PFSK-1 (cell line): Measurements from ENCODE around the gene NRSN2.

Source experiments
- FOXP2 ChIP-seq: optimal IDR thresholded peaks from 2 replicates; pipeline ENCODE3; 2011; ENCODE audit warnings: borderline replicate concordance, control low read depth, inconsistent platforms; ENCODE audit not compliant: insufficient read depth; ENCODE audit errors: extremely low read length, extremely low read depth
- POLR2AphosphoS5 ChIP-seq: IDR thresholded peaks from 2 replicates; pipeline ENCODE4 v1.6.1; 2012; ENCODE audit warnings: low read depth, mild to moderate bottlenecking, control low read depth, low read length, moderate library complexity
- REST ChIP-seq, 2 experiments: IDR thresholded peaks; 2 replicates each; pipeline versions ENCODE4 v1.6.1 to v1.8.0; 2011 to 2012; ENCODE audit warnings: low read depth in 2 of 2, low read length in 2 of 2, control low read depth in 1 of 2, inconsistent platforms in 1 of 2, mild to moderate bottlenecking in 1 of 2, moderate library complexity in 1 of 2; ENCODE audit not compliant: insufficient read depth in 1 of 2
- SIN3A ChIP-seq: IDR thresholded peaks from 2 replicates; pipeline ENCODE4 v1.6.1; 2012; ENCODE audit warnings: mild to moderate bottlenecking, low read length, moderate library complexity, borderline replicate concordance; ENCODE audit not compliant: insufficient read depth
- TAF1 ChIP-seq: IDR thresholded peaks from 2 replicates; pipeline ENCODE4 v1.6.1; 2012; ENCODE audit warnings: low read length, control low read depth, borderline replicate concordance; ENCODE audit not compliant: insufficient read depth

NRSN2 gene

DNA sequence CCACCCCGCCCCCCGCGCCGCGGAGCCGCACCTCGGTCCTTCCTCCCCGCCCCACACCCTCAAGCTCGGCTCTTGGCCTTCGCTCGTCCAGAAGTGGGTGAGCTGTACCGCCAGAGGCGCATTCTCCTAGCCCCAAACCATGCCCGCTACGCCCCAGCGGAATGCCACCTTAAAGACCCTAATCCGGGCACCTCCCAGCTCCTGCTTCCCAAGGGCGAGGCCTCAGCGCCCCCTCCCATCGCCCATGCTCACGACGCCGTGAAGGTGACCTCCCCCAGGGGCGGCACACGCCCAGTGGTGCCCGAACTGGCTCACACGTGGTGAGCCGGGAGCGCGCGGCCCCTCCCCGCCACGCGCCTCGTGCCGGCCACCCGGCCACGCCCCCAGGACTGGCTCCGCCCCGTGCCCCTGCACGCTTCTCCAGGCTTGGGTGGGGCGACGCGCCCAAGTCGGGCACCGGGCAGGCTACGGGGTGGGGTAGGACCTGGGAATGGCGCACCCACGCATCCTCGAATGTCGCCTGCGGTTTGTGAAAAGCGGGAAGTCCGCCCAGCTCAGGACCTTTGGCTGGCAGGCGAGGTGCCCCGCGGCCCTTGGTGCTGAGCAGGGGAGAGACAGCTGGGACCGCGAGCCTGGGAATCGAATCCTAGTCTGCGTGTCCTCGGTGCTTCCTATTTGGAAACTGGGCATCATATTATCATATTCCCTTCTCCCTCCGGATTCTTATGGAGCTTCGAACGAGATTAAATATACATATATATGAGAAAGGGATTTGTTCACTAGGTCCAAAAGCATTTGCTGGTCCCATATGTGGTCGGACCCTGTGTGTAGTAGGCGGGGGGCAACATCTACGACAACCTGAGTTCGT is 22.5 kb upstream of the NRSN2 start:
- TF ChIP-seq REST (IDR thresholded peaks at IDR 0.05; ENCODE audit: insufficient read depth in 1 of 2, low read depth in 2 of 2, low read length in 2 of 2) = no peak
- peak; percentile 37; the same call in 1 of the 2 replicates for TF ChIP-seq TAF1
- peak; percentile 86; the same call in 1 of the 2 replicates for TF ChIP-seq SIN3A
- TF ChIP-seq POLR2AphosphoS5 = peak; percentile 67; the same call in 1 of the 2 replicates
- peak; percentile 89 for TF ChIP-seq FOXP2

DNA sequence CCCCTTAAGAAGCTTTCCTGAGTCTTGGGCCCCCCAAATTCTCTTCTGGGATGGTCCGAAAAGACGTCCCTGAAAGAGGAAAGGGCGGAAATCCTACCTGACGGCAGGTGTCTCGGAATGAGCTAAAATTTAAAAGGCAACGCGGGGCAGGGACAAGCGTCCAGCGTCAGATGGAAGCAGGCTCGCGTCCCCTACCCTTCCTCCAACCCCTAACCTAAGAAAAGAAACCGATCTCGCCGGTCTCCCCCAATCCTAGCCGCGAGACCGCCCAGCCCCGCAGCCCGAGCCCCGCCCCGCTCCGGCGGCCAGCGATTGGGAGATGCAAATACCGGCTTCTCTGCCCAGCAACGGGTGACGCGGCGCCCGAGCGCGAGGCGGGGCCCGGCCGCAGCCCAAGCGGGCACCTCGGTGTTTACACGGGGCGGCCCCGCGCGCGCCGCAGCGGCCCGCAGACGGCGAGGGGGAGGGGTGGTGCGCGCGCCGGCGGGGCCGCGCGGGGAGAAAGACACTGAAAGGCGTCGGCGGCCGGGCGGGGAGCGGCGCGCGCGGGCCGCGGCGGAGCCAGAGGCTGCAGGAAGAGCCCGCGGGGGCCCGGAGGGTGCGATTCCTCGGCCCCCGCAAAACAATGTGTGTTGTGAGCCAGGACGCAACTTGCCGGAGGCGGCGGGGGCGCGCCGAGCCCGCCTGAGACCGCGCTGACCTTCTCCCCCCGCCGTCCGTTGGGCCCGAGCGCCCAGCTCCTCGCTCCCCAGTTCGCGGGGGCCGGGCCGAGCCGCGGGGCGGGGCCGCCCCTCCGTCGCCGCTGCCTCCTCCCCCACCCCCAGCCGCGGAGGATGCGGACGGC is 21.6 kb upstream of the NRSN2 start, which contains the start of gene SOX12:
Gene SOX12 (plus strand): TSS at position 508 of the 844 bp plus-strand sequence. CDS start 373 bp downstream, outside the sequence.
- TF ChIP-seq TAF1 (peak; percentile 54; the same call in 1 of the 2 replicates), POLR2AphosphoS5 (0 out of 2 replicates have a peak, but pooled peaks have one; percentile 23), FOXP2 (peak; percentile 98), SIN3A (no peak; the same call in 1 of the 2 replicates)

DNA sequence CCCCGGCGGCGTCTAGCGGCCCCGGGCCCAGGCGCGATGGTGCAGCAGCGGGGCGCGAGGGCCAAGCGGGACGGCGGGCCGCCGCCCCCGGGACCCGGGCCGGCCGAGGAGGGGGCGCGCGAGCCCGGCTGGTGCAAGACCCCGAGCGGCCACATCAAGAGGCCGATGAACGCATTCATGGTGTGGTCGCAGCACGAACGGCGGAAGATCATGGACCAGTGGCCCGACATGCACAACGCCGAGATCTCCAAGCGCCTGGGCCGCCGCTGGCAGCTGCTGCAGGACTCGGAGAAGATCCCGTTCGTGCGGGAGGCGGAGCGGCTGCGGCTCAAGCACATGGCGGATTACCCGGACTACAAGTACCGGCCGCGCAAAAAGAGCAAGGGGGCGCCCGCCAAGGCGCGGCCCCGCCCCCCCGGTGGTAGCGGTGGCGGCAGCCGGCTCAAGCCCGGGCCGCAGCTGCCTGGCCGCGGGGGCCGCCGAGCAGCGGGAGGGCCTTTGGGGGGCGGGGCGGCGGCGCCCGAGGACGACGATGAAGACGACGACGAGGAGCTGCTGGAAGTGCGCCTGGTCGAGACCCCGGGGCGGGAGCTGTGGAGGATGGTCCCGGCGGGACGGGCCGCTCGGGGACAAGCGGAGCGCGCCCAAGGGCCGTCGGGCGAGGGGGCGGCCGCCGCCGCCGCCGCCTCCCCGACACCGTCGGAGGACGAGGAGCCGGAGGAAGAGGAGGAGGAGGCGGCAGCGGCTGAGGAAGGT is 20.8 kb upstream of the NRSN2 start:
- TF ChIP-seq FOXP2 (no peak), REST (IDR thresholded peaks at IDR 0.05; ENCODE audit: insufficient read depth in 1 of 2, low read depth in 2 of 2, low read length in 2 of 2) (no peak), TAF1 (no peak), POLR2AphosphoS5 (no peak; the same call in 1 of the 2 replicates), SIN3A (no peak)

GRCh38 chr20:326645-327185 is 20.2 kb upstream of the NRSN2 start:
- TF ChIP-seq TAF1 (no peak), FOXP2 (no peak), SIN3A (peak; percentile 84; the same call in 1 of the 2 replicates), REST (IDR thresholded peaks at IDR 0.05; ENCODE audit: insufficient read depth in 1 of 2, low read depth in 2 of 2, low read length in 2 of 2) (no peak)
